GM18519 (cell line): ENCODE measurements around the gene BTD.

ENCODE experiments used
- ATAC-seq: cut with Tn5 transposase; IDR thresholded peaks from one replicate; pipeline ENCODE4 v1.9.1; 2021; ENCODE audit warnings: mild to moderate bottlenecking, moderate library complexity; ENCODE audit not compliant: unreplicated experiment, low FRiP score

The BTD gene

GRCh38 chr3:15659254-15659975, 57.9 kb downstream of the BTD start:
- ATAC-seq: no peak

- ATAC-seq: no peak
These were observed 58.8 kb downstream of the BTD start for GRCh38 chr3:15660055-15660935.

GRCh38 chr3:15664144-15664543, 62.6 kb downstream of the BTD start:
- ATAC-seq: no peak

- no peak for ATAC-seq
These were observed 64.1 kb downstream of the BTD start for GRCh38 chr3:15665510-15666150.

- ATAC-seq: no peak
These were observed 64.7 kb downstream of the BTD start for GRCh38 chr3:15666277-15666676.

GRCh38 chr3:15667484-15667883, 65.9 kb downstream of the BTD start:
- no peak for ATAC-seq

GRCh38 chr3:15673536-15673935, 72.0 kb downstream of the BTD start:
- no peak for ATAC-seq

- no peak for ATAC-seq
These were observed 74.7 kb downstream of the BTD start for GRCh38 chr3:15676259-15676658.

GRCh38 chr3:15679306-15679705, 77.8 kb downstream of the BTD start:
- ATAC-seq: no peak

GRCh38 chr3:15681668-15682067, 80.1 kb downstream of the BTD start:
- no peak for ATAC-seq

GRCh38 chr3:15682561-15683185, 81.1 kb downstream of the BTD start:
- ATAC-seq: no peak

- ATAC-seq: no peak
These were observed 81.7 kb downstream of the BTD start for GRCh38 chr3:15683253-15683652.

- ATAC-seq: no peak
These were observed 84.4 kb downstream of the BTD start for GRCh38 chr3:15685927-15686326.

- ATAC-seq: no peak
These were observed 88.7 kb downstream of the BTD start for GRCh38 chr3:15690230-15690629.

GRCh38 chr3:15690748-15691147, 89.2 kb downstream of the BTD start:
- no peak for ATAC-seq

GRCh38 chr3:15693355-15693754, 91.8 kb downstream of the BTD start:
- ATAC-seq: no peak

- no peak for ATAC-seq
These were observed 93.1 kb downstream of the BTD start for GRCh38 chr3:15694628-15695027.
